Measurements from ENCODE around the gene KCNK6. TPM values are rescaled to one million over a fixed set of nuclear protein-coding genes. Genes with fewer than 3 reads are reported as not detected.
A peak's percentile ranks its signal among the peaks of the same experiment; 100 is the strongest.

KCNK6 gene
- total RNA-seq, 1 donor from 2014 or later, result 15.8 TPM

GRCh38 chr19:38371081-38371480 is 51.4 kb downstream of the KCNK6 start:
- peaks cover 15% of the 10 kb centered on the region for H3K4me1 Mint-ChIP-seq (ENCODE audit: unreplicated experiment)
- no peak for DNase-seq (ENCODE audit: low spot score)
- H3K9me3 Mint-ChIP-seq (ENCODE audit: unreplicated experiment), result no peaks in the 10 kb centered on the region
- no peak overlapping the region for H3K4me3 Mint-ChIP-seq (ENCODE audit: unreplicated experiment)
- H3K36me3 Mint-ChIP-seq (ENCODE audit: low read depth, unreplicated experiment), result no peaks in the 10 kb centered on the region
- TF ChIP-seq CTCF (IDR thresholded peaks at IDR 0.05; ENCODE audit: unreplicated experiment), result no peak
- peaks cover 5% of the 10 kb centered on the region for H3K27me3 Mint-ChIP-seq (ENCODE audit: unreplicated experiment)
- no peak overlapping the region for H3K27ac Mint-ChIP-seq (ENCODE audit: unreplicated experiment)

GRCh38 chr19:38373907-38374331 is 54.3 kb downstream of the KCNK6 start:
- H3K4me3 Mint-ChIP-seq (ENCODE audit: unreplicated experiment), result peak overlapping the region; percentile 91
- H3K27ac Mint-ChIP-seq (ENCODE audit: unreplicated experiment), result peak overlapping the region; percentile 85
- peaks cover 5% of the 10 kb centered on the region for H3K27me3 Mint-ChIP-seq (ENCODE audit: unreplicated experiment)
- no peaks in the 10 kb centered on the region for H3K9me3 Mint-ChIP-seq (ENCODE audit: unreplicated experiment)
- TF ChIP-seq CTCF (IDR thresholded peaks at IDR 0.05; ENCODE audit: unreplicated experiment), result no peak
- no peaks in the 10 kb centered on the region for H3K36me3 Mint-ChIP-seq (ENCODE audit: low read depth, unreplicated experiment)
- peaks cover 22% of the 10 kb centered on the region for H3K4me1 Mint-ChIP-seq (ENCODE audit: unreplicated experiment)
- DNase-seq (ENCODE audit: low spot score), result no peak

GRCh38 chr19:38374332-38375097 is 54.9 kb downstream of the KCNK6 start, which contains the start of gene PSMD8:
TSS of gene PSMD8 (plus strand) at chr19:38374571. CDS start at chr19:38374602, 31 bp downstream.
- H3K4me3 Mint-ChIP-seq (ENCODE audit: unreplicated experiment), result peak within 1 kb of the TSS; percentile 99
- peak; percentile 98 for DNase-seq (ENCODE audit: low spot score)
- H3K4me1 Mint-ChIP-seq (ENCODE audit: unreplicated experiment), result peaks cover 22% of the 10 kb centered on the region
- no peaks in the 10 kb centered on the region for H3K9me3 Mint-ChIP-seq (ENCODE audit: unreplicated experiment)
- peaks cover 3% of the 10 kb centered on the region for H3K36me3 Mint-ChIP-seq (ENCODE audit: low read depth, unreplicated experiment)
- H3K27ac Mint-ChIP-seq (ENCODE audit: unreplicated experiment), result peak within 1 kb of the TSS; percentile 95
- H3K27me3 Mint-ChIP-seq (ENCODE audit: unreplicated experiment), result peaks cover 3% of the 10 kb centered on the region
- no peak for TF ChIP-seq CTCF (IDR thresholded peaks at IDR 0.05; ENCODE audit: unreplicated experiment)

GRCh38 chr19:38375098-38375493 is 55.5 kb downstream of the KCNK6 start:
- Mint-ChIP-seq H3K36me3 (ENCODE audit: low read depth, unreplicated experiment) (peaks cover 5% of the 10 kb centered on the region), H3K9me3 (ENCODE audit: unreplicated experiment) (no peaks in the 10 kb centered on the region), H3K4me3 (ENCODE audit: unreplicated experiment) (peak overlapping the region; percentile 99), H3K27ac (ENCODE audit: unreplicated experiment) (peak overlapping the region; percentile 95), H3K27me3 (ENCODE audit: unreplicated experiment) (peaks cover 4% of the 10 kb centered on the region), H3K4me1 (ENCODE audit: unreplicated experiment) (peaks cover 22% of the 10 kb centered on the region)
- DNase-seq (ENCODE audit: low spot score), result no peak
- no peak for TF ChIP-seq CTCF (IDR thresholded peaks at IDR 0.05; ENCODE audit: unreplicated experiment)

GRCh38 chr19:38375748-38376147 is 56.1 kb downstream of the KCNK6 start:
- H3K27me3 Mint-ChIP-seq (ENCODE audit: unreplicated experiment), result peaks cover 4% of the 10 kb centered on the region
- TF ChIP-seq CTCF (IDR thresholded peaks at IDR 0.05; ENCODE audit: unreplicated experiment), result no peak
- H3K27ac Mint-ChIP-seq (ENCODE audit: unreplicated experiment), result peak overlapping the region; percentile 95
- no peaks in the 10 kb centered on the region for H3K9me3 Mint-ChIP-seq (ENCODE audit: unreplicated experiment)
- H3K36me3 Mint-ChIP-seq (ENCODE audit: low read depth, unreplicated experiment), result peaks cover 8% of the 10 kb centered on the region
- H3K4me1 Mint-ChIP-seq (ENCODE audit: unreplicated experiment), result peaks cover 22% of the 10 kb centered on the region
- H3K4me3 Mint-ChIP-seq (ENCODE audit: unreplicated experiment), result peak overlapping the region; percentile 99
- no peak for DNase-seq (ENCODE audit: low spot score)
